SU-DHL-6 (cell line): Measurements from ENCODE around the gene EPB41L5.
A peak's percentile ranks its signal among the peaks of the same experiment; 100 is the strongest.

Experiments used
- H2AFZ ChIP-seq: fragments of 200-600 bp; sonication (generic); 2 replicates; pipeline ENCODE4 v1.6.1; 2014; ENCODE audit warnings: low read depth, mild to moderate bottlenecking, moderate library complexity, mixed read lengths, antibody characterized with exemption, low read length; ENCODE audit not compliant: severe bottlenecking
- H3F3A ChIP-seq: fragments of 200-600 bp; shearing (Covaris generic); 2 replicates; pipeline ENCODE4 v1.6.0; 2016; ENCODE audit warnings: antibody characterized with exemption, mild to moderate bottlenecking; ENCODE audit not compliant: insufficient read depth
- H3K27ac ChIP-seq: fragments of 200-600 bp; sonication (generic); 2 replicates; pipeline ENCODE4 v1.5.1; 2016; ENCODE audit warnings: low read depth, mild to moderate bottlenecking, low read length, moderate library complexity, mixed read lengths
- H3K27me3 ChIP-seq: fragments of 200-600 bp; sonication (generic), shearing (Covaris generic); 2 replicates; pipeline ENCODE4 v1.6.0; 2014; ENCODE audit warnings: mild to moderate bottlenecking, low read length
- H3K36me3 ChIP-seq: fragments of 200-600 bp; sonication (generic); 2 replicates; pipeline ENCODE4 v1.6.1; 2014; ENCODE audit warnings: mild to moderate bottlenecking, low read length, mixed read lengths
- H3K4me2 ChIP-seq: fragments of 300-600, 200-600 bp; shearing (Covaris generic), sonication (generic); 2 replicates; pipeline ENCODE4 v1.6.0; 2014; ENCODE audit warnings: low read length, low read depth, mild to moderate bottlenecking; ENCODE audit not compliant: poor library complexity, severe bottlenecking
- H3K4me3 ChIP-seq: fragments of 200-600 bp; sonication (generic); 2 replicates; pipeline ENCODE4 v1.5.1; 2014; ENCODE audit warnings: antibody characterized with exemption, low read length, mild to moderate bottlenecking, mixed read lengths; ENCODE audit not compliant: insufficient read depth, poor library complexity, severe bottlenecking
- H3K79me2 ChIP-seq: fragments of 200-600 bp; sonication (generic); 2 replicates; pipeline ENCODE4 v1.6.1; 2014; ENCODE audit warnings: mild to moderate bottlenecking, low read length, moderate library complexity; ENCODE audit not compliant: insufficient read depth
- H3K9ac ChIP-seq: fragments of 200-600 bp; sonication (generic); 2 replicates; pipeline ENCODE4 v1.7.0; 2014; ENCODE audit warnings: mild to moderate bottlenecking, low read length
- H3K9me2 ChIP-seq: fragments of 200-600 bp; sonication (generic); replicated peaks from 2 replicates; pipeline ENCODE4 v1.6.1; 2014; ENCODE audit warnings: low read length; ENCODE audit not compliant: insufficient read depth
- H3K9me3 ChIP-seq: fragments of 200-600 bp; sonication (generic); 2 replicates; pipeline ENCODE4 v1.6.1; 2014; ENCODE audit warnings: low read length, mixed read lengths; ENCODE audit not compliant: insufficient read depth
- H4K20me1 ChIP-seq: fragments of 200-600 bp; sonication (generic); 2 replicates; pipeline ENCODE4 v1.6.1; 2014; ENCODE audit warnings: low read depth, mild to moderate bottlenecking, antibody characterized with exemption, low read length, moderate library complexity, mixed read lengths
- EZH2phosphoT487 ChIP-seq: fragments of 200-600 bp; sonication (generic), shearing (Covaris generic); conservative IDR thresholded peaks from 2 replicates; pipeline ENCODE4 v1.6.1; 2018; ENCODE audit warnings: mild to moderate bottlenecking, antibody characterized with exemption, low read length, moderate library complexity, mixed read lengths
- TF ChIP-seq, protein P1 (sequence below): fragments of 200-600 bp; sonication (generic); IDR thresholded peaks from one replicate; pipeline ENCODE4 v1.5.1; 2017; ENCODE audit warnings: antibody characterized with exemption, mild to moderate bottlenecking, low read length, moderate library complexity; ENCODE audit not compliant: insufficient read depth, poor library complexity, severe bottlenecking

The EPB41L5 gene

DNA sequence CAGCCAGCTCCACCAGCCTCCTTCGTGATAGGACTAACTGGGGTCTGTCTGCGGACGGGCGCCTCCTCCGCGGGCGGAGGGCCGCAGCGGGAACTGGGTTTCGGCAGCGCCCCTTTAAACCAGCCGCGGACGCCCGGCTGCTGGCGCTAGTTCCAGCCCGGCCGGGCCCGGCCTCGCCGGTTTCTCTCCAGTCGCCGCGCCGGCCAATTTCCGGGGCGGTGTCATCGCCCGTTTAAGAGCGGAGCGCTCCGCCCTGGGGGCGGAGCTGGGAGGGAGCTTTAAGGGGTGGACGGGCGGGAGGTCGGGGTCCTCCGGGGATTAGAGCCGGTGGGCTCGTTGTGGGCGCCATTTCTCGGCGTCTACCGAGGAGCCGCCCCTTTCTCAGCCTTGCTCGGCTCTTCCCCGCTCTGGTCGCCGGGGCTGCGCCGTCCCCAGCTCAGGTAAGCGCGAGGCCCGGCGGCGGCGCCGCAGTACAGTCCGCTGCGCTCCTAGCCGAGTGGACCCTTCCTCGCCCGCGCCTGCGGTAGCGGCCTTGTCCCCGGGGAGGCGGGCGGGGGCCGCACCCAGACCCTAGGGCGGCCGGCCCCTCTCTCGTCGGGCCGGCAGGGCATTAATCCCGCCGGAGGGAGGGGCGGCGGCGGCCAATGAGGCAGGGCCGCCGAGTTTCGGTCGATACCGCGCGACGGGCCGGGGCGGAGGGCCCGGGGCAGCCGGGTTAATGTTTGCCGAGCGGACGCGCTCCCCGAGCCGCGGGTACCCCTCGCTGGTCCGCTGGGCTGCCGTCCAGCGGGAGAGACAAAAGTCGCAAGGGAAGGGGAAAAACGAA, at the start of gene EPB41L5:
EPB41L5 (plus strand) TSS at position 307 of the 826 bp plus-strand sequence. CDS start 6,008 bp downstream, outside the sequence.
- H4K20me1 ChIP-seq: no peaks in the 10 kb centered on the region; the same call in 1 of the 2 replicates
- H3K36me3 ChIP-seq: no peaks in the 10 kb centered on the region
- no peak within 1 kb of the TSS for H3K27ac ChIP-seq
- peaks cover 4% of the 10 kb centered on the region; the same call in 1 of the 2 replicates for H3F3A ChIP-seq
- peak within 1 kb of the TSS; percentile 83 for H3K4me3 ChIP-seq
- peak within 1 kb of the TSS; percentile 96 for H3K4me2 ChIP-seq
- no peaks in the 10 kb centered on the region for H3K27me3 ChIP-seq
- no peaks in the 10 kb centered on the region for H3K79me2 ChIP-seq
- no peak for TF ChIP-seq EZH2phosphoT487
- TF ChIP-seq, protein P1, sequence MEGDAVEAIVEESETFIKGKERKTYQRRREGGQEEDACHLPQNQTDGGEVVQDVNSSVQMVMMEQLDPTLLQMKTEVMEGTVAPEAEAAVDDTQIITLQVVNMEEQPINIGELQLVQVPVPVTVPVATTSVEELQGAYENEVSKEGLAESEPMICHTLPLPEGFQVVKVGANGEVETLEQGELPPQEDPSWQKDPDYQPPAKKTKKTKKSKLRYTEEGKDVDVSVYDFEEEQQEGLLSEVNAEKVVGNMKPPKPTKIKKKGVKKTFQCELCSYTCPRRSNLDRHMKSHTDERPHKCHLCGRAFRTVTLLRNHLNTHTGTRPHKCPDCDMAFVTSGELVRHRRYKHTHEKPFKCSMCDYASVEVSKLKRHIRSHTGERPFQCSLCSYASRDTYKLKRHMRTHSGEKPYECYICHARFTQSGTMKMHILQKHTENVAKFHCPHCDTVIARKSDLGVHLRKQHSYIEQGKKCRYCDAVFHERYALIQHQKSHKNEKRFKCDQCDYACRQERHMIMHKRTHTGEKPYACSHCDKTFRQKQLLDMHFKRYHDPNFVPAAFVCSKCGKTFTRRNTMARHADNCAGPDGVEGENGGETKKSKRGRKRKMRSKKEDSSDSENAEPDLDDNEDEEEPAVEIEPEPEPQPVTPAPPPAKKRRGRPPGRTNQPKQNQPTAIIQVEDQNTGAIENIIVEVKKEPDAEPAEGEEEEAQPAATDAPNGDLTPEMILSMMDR: no peak
- H3K9me2 ChIP-seq: no peaks in the 10 kb centered on the region
- no peaks in the 10 kb centered on the region for H3K9me3 ChIP-seq
- peak within 1 kb of the TSS; percentile 73 for H3K9ac ChIP-seq
- peak within 1 kb of the TSS; percentile 95 for H2AFZ ChIP-seq

DNA sequence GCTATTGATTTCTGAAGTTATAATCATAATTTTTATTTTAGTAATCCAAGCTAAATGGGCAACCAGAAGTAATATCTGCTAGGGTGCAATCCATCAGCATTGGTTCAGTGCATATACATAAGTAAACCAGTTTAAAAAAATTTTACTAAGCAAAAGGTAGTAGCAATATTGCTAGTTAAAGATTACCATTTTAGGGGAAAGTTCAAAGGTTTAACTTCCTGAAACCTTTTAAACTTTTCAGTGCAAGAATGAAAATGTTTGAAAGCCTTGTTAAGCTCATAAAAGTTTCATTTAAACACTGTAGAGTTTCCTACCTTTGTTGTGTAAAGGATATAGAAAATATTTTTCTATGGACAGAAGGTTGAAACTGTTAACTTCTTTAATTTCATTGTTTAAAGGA, 31.0 kb upstream of the EPB41L5 start:
- Histone ChIP-seq H3F3A (no peaks in the 10 kb centered on the region), H3K4me2 (no peak overlapping the region), H3K4me3 (no peak overlapping the region), H4K20me1 (no peaks in the 10 kb centered on the region), H3K9me3 (no peaks in the 10 kb centered on the region), H3K9ac (no peak overlapping the region), H2AFZ (no peak overlapping the region), H3K27ac (no peak overlapping the region), H3K79me2 (no peaks in the 10 kb centered on the region), H3K36me3 (no peaks in the 10 kb centered on the region), H3K9me2 (no peaks in the 10 kb centered on the region), H3K27me3 (no peaks in the 10 kb centered on the region)
- TF ChIP-seq EZH2phosphoT487: no peak
- TF ChIP-seq, protein P1: no peak

DNA sequence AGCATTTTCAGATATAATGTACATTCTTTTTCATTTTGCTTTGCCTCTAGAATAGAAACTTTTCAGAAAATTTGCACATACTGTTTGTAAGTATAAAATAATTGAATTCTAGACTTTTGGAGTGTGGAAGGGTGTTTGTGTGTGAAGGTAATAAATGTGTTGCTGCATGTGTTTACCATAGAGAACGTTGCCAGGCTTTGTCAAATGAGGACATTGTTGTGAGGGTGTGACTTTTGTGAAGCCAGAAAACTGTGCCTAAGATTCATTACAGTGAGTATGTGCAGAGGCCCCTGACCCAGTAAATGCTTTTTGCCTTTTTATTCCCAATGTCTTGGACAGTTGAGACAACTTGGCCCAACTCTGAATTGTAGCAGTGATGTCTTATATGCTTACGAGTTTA, 30.4 kb upstream of the EPB41L5 start:
- H3K9me2 ChIP-seq: no peaks in the 10 kb centered on the region
- no peak overlapping the region for H3K4me3 ChIP-seq
- H3K79me2 ChIP-seq: no peaks in the 10 kb centered on the region
- no peaks in the 10 kb centered on the region for H3K36me3 ChIP-seq
- no peaks in the 10 kb centered on the region for H4K20me1 ChIP-seq
- no peak overlapping the region for H3K27ac ChIP-seq
- no peaks in the 10 kb centered on the region for H3F3A ChIP-seq
- H2AFZ ChIP-seq: no peak overlapping the region
- no peak overlapping the region for H3K4me2 ChIP-seq
- H3K27me3 ChIP-seq: no peaks in the 10 kb centered on the region
- TF ChIP-seq EZH2phosphoT487: no peak
- TF ChIP-seq, protein P1: no peak
- H3K9me3 ChIP-seq: no peaks in the 10 kb centered on the region
- no peak overlapping the region for H3K9ac ChIP-seq
